ENCODE data around the gene IL18BP.

The IL18BP gene

GRCh38 chr11:72000202-72000867 is 1.6 kb downstream of the IL18BP start:
- Histone ChIP-seq H3K4me3 (ENCODE audit: low read depth in 1 of 2, low read length in 2 of 2) (no peak overlapping the region), H3K79me2 (ENCODE audit: insufficient read depth, low read length) (no peaks in the 10 kb centered on the region), H3K9me3 (ENCODE audit: insufficient read depth, low read length, severe bottlenecking) (no peaks in the 10 kb centered on the region), H2AFZ (ENCODE audit: low read depth, low read length) (no peak overlapping the region), H3K36me3 (ENCODE audit: insufficient read depth, low read length) (peaks cover 51% of the 10 kb centered on the region), H3K4me2 (ENCODE audit: insufficient read depth, low read length) (no peak overlapping the region), H3K4me1 (ENCODE audit: insufficient read depth, low read length) (no peaks in the 10 kb centered on the region), H3K27me3 (ENCODE audit: insufficient read depth, low read length, poor library complexity) (no peaks in the 10 kb centered on the region), H3K27ac (ENCODE audit: low read length) (no peak overlapping the region), H4K20me1 (ENCODE audit: insufficient read depth, low read length) (peaks cover 15% of the 10 kb centered on the region), H3K9ac (ENCODE audit: low read depth, low read length) (no peak overlapping the region)
- ATAC-seq (ENCODE audit: insufficient read depth, low read depth) = no peak
- DNase-seq = no peak
- TF ChIP-seq EZH2 (IDR thresholded peaks at IDR 0.05; ENCODE audit: borderline replicate concordance, low read depth, low read length, severe bottlenecking) = no peak
- TF ChIP-seq, protein P1, sequence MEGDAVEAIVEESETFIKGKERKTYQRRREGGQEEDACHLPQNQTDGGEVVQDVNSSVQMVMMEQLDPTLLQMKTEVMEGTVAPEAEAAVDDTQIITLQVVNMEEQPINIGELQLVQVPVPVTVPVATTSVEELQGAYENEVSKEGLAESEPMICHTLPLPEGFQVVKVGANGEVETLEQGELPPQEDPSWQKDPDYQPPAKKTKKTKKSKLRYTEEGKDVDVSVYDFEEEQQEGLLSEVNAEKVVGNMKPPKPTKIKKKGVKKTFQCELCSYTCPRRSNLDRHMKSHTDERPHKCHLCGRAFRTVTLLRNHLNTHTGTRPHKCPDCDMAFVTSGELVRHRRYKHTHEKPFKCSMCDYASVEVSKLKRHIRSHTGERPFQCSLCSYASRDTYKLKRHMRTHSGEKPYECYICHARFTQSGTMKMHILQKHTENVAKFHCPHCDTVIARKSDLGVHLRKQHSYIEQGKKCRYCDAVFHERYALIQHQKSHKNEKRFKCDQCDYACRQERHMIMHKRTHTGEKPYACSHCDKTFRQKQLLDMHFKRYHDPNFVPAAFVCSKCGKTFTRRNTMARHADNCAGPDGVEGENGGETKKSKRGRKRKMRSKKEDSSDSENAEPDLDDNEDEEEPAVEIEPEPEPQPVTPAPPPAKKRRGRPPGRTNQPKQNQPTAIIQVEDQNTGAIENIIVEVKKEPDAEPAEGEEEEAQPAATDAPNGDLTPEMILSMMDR (IDR thresholded peaks at IDR 0.05; ENCODE audit: borderline replicate concordance, extremely low read depth, low read length, poor library complexity, severe bottlenecking) = no peak

DNA sequence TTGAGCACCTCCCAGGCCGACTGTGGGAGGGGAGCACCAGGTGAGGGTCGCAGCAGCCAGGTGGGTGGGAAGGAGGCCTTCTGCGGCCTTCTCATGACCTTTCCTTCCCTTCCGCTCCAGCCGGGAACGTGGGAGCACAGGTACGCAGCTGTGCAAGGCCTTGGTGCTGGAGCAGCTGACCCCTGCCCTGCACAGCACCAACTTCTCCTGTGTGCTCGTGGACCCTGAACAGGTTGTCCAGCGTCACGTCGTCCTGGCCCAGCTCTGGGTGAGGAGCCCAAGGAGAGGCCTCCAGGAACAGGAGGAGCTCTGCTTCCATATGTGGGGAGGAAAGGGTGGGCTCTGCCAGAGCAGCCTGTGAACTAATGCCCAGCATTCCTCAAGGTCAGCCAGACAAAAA is 2.6 kb downstream of the IL18BP start:
- no peak overlapping the region for H3K4me3 ChIP-seq (ENCODE audit: low read depth in 1 of 2, low read length in 2 of 2)
- H3K36me3 ChIP-seq (ENCODE audit: insufficient read depth, low read length) = peaks cover 60% of the 10 kb centered on the region
- H3K27ac ChIP-seq (ENCODE audit: low read length) = no peak overlapping the region
- H3K4me2 ChIP-seq (ENCODE audit: insufficient read depth, low read length) = no peak overlapping the region
- no peak overlapping the region for H3K9ac ChIP-seq (ENCODE audit: low read depth, low read length)
- DNase-seq (no peak), ATAC-seq (ENCODE audit: insufficient read depth, low read depth) (no peak; the same call in 2 of the 3 replicates)
- TF ChIP-seq, protein P1 (IDR thresholded peaks at IDR 0.05; ENCODE audit: borderline replicate concordance, extremely low read depth, low read length, poor library complexity, severe bottlenecking) = no peak
- TF ChIP-seq EZH2 (IDR thresholded peaks at IDR 0.05; ENCODE audit: borderline replicate concordance, low read depth, low read length, severe bottlenecking) = no peak
- H3K79me2 ChIP-seq (ENCODE audit: insufficient read depth, low read length) = no peaks in the 10 kb centered on the region
- H3K9me3 ChIP-seq (ENCODE audit: insufficient read depth, low read length, severe bottlenecking) = no peaks in the 10 kb centered on the region
- H2AFZ ChIP-seq (ENCODE audit: low read depth, low read length) = no peak overlapping the region
- H3K27me3 ChIP-seq (ENCODE audit: insufficient read depth, low read length, poor library complexity) = no peaks in the 10 kb centered on the region
- H4K20me1 ChIP-seq (ENCODE audit: insufficient read depth, low read length) = peaks cover 17% of the 10 kb centered on the region
- no peaks in the 10 kb centered on the region for H3K4me1 ChIP-seq (ENCODE audit: insufficient read depth, low read length)

DNA sequence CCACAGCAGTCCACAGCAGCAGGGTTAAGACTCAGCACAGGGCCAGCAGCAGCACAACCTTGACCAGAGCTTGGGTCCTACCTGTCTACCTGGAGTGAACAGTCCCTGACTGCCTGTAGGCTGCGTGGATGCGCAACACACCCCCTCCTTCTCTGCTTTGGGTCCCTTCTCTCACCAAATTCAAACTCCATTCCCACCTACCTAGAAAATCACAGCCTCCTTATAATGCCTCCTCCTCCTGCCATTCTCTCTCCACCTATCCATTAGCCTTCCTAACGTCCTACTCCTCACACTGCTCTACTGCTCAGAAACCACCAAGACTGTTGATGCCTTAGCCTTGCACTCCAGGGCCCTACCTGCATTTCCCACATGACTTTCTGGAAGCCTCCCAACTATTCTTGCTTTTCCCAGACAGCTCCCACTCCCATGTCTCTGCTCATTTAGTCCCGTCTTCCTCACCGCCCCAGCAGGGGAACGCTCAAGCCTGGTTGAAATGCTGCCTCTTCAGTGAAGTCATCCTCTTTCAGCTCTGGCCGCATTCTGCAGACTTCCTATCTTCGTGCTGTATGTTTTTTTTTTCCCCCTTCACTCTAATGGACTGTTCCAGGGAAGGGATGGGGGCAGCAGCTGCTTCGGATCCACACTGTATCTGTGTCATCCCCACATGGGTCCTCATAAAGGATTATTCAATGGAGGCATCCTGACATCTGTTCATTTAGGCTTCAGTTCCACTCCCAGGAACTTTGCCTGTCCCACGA is 3.3 kb downstream of the IL18BP start:
- Histone ChIP-seq H3K9ac (ENCODE audit: low read depth, low read length) (no peak overlapping the region), H3K4me3 (ENCODE audit: low read depth in 1 of 2, low read length in 2 of 2) (no peak overlapping the region), H3K4me2 (ENCODE audit: insufficient read depth, low read length) (no peak overlapping the region), H3K27me3 (ENCODE audit: insufficient read depth, low read length, poor library complexity) (no peaks in the 10 kb centered on the region), H2AFZ (ENCODE audit: low read depth, low read length) (no peak overlapping the region), H3K79me2 (ENCODE audit: insufficient read depth, low read length) (no peaks in the 10 kb centered on the region), H3K4me1 (ENCODE audit: insufficient read depth, low read length) (no peaks in the 10 kb centered on the region), H3K36me3 (ENCODE audit: insufficient read depth, low read length) (peaks cover 68% of the 10 kb centered on the region), H3K27ac (ENCODE audit: low read length) (no peak overlapping the region), H4K20me1 (ENCODE audit: insufficient read depth, low read length) (peaks cover 17% of the 10 kb centered on the region), H3K9me3 (ENCODE audit: insufficient read depth, low read length, severe bottlenecking) (no peaks in the 10 kb centered on the region)
- TF ChIP-seq, protein P1 (IDR thresholded peaks at IDR 0.05; ENCODE audit: borderline replicate concordance, extremely low read depth, low read length, poor library complexity, severe bottlenecking) = no peak
- no peak for TF ChIP-seq EZH2 (IDR thresholded peaks at IDR 0.05; ENCODE audit: borderline replicate concordance, low read depth, low read length, severe bottlenecking)
- DNase-seq (no peak), ATAC-seq (ENCODE audit: insufficient read depth, low read depth) (no peak; the same call in 2 of the 3 replicates)
